GM18873 (cell line): ENCODE data around the gene TBC1D3L.
"Not testable (repeated sequence)": the region's sequence is repeated elsewhere in the genome, so short reads cannot be mapped to it uniquely, and the experiment has no call there.

ENCODE experiments used
- ATAC-seq: cut with Tn5 transposase; IDR thresholded peaks from one replicate; pipeline ENCODE4 v1.9.1; 2021; ENCODE audit warnings: mild to moderate bottlenecking, moderate library complexity, moderate number of reproducible peaks; ENCODE audit not compliant: unreplicated experiment, low FRiP score

TBC1D3L gene

DNA sequence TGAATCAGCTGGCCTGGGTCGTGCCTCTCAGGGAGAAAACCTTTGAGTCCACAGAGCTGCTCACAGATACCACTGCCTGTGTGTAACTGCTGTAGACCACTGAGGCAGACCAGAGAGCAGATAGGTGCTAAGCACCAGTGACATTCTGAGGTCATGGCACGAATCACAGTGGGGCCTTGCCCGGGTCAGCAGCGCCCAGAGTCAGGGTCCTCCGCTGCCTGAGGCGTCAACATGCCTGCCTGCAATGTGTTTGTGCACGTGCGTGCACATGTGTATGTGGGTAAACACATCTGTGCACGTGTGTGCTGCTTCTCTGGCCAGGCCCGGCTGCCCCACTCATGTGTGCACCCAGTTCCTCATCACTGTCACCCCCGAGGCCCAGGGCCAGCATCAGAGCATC lies at the start of gene TBC1D3L:
TBC1D3L (minus strand) TSS at position 101 of the 400 bp plus-strand sequence. CDS start 1,540 bp downstream, outside the sequence.
- not testable (repeated sequence) for ATAC-seq

DNA sequence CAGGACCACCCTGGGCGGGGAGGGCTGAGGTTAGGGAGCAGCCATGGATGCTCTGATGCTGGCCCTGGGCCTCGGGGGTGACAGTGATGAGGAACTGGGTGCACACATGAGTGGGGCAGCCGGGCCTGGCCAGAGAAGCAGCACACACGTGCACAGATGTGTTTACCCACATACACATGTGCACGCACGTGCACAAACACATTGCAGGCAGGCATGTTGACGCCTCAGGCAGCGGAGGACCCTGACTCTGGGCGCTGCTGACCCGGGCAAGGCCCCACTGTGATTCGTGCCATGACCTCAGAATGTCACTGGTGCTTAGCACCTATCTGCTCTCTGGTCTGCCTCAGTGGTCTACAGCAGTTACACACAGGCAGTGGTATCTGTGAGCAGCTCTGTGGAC lies 14.8 kb upstream of the TBC1D3L start, which contains the start of gene TBC1D3D:
TBC1D3D (plus strand) TSS at position 301 of the 400 bp plus-strand sequence. CDS start 1,585 bp downstream, outside the sequence.
- not testable (repeated sequence) for ATAC-seq
